ENCODE measurements around the gene B3GAT2.

DNA sequence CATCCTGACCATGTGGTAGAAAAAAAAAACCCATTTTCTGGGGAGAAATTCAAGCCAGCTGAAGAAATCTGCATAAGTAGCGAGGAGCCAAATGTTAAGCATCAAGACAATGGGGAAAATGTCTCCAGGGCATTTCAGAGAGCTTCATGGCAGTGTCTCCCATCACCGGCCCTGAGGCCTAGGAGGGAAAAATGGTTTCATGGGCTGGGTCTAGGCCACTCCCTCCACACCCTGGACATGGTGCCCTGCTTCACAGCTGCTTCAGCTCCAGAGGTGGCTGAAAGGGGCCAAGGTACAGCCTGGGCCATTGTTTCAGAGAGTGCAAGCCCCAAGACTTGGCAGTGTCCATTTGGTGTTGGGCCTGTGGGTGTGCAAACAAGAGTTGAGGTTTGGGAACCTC is 34.4 kb upstream of the B3GAT2 start:
- no peak for TF ChIP-seq EZH2 (IDR thresholded peaks at IDR 0.05; ENCODE audit: low read length, missing control alignments)
- TF ChIP-seq, protein P1, sequence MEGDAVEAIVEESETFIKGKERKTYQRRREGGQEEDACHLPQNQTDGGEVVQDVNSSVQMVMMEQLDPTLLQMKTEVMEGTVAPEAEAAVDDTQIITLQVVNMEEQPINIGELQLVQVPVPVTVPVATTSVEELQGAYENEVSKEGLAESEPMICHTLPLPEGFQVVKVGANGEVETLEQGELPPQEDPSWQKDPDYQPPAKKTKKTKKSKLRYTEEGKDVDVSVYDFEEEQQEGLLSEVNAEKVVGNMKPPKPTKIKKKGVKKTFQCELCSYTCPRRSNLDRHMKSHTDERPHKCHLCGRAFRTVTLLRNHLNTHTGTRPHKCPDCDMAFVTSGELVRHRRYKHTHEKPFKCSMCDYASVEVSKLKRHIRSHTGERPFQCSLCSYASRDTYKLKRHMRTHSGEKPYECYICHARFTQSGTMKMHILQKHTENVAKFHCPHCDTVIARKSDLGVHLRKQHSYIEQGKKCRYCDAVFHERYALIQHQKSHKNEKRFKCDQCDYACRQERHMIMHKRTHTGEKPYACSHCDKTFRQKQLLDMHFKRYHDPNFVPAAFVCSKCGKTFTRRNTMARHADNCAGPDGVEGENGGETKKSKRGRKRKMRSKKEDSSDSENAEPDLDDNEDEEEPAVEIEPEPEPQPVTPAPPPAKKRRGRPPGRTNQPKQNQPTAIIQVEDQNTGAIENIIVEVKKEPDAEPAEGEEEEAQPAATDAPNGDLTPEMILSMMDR (conservative IDR thresholded peaks at IDR 0.05 in 1 of 2, IDR thresholded peaks at IDR 0.05 in 1 of 2; ENCODE audit: low read depth in 1 of 2, low read length in 2 of 2) = no peak
